ENCODE data around the gene SLC38A9. TPM values are rescaled to one million over a fixed set of nuclear protein-coding genes. Genes with fewer than 3 reads are reported as not detected.

Gene SLC38A9
- total RNA-seq, 2 donors from 2014 or later = 15.8 to 25.9 TPM

- H3K4me3 Mint-ChIP-seq = peak overlapping the region; percentile 39 to 52
- H3K4me1 Mint-ChIP-seq (ENCODE audit: low read depth) = peaks cover 13% of the 10 kb centered on the region
- H3K36me3 Mint-ChIP-seq (ENCODE audit: insufficient read depth in 2 of 2) = peaks cover 0 to 2% of the 10 kb centered on the region in 2 donors
- no peak overlapping the region for H3K27ac Mint-ChIP-seq
- no peaks in the 10 kb centered on the region for H3K9me3 Mint-ChIP-seq
- DNase-seq (no peak), ATAC-seq (replicated peaks in 1 of 2) (no peak)
- H3K27me3 Mint-ChIP-seq (ENCODE audit: low read depth) = no peaks in the 10 kb centered on the region
Observed at GRCh38 chr5:55633574-55634208, 78.4 kb downstream of the SLC38A9 start.

DNA sequence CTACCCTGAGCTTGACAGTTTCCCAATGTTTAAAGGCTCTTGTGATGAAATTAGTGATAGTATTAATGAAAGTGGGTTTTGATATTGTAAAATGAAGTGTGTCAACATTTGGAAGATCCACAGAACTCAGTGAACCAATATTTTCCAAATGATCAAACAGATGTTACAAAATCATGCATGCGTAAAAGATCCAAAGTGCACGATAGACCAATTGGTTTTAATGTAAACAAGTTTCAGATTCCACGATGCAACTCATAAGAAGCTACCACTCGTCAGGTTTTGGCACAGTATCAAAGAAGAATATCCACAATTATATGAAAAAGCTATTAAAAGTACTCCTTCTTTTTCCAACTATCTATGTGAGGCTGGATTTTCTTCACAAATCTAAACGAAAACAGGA lies 82.3 kb downstream of the SLC38A9 start:
- peaks cover 25% of the 10 kb centered on the region for H3K4me1 Mint-ChIP-seq (ENCODE audit: low read depth)
- ATAC-seq (replicated peaks in 1 of 2) (no peak), DNase-seq (no peak)
- H3K36me3 Mint-ChIP-seq (ENCODE audit: insufficient read depth in 2 of 2) = no peaks in the 10 kb centered on the region
- no peak overlapping the region for H3K4me3 Mint-ChIP-seq
- H3K9me3 Mint-ChIP-seq = no peaks in the 10 kb centered on the region
- no peak overlapping the region for H3K27ac Mint-ChIP-seq
- no peaks in the 10 kb centered on the region for H3K27me3 Mint-ChIP-seq (ENCODE audit: low read depth)

DNA sequence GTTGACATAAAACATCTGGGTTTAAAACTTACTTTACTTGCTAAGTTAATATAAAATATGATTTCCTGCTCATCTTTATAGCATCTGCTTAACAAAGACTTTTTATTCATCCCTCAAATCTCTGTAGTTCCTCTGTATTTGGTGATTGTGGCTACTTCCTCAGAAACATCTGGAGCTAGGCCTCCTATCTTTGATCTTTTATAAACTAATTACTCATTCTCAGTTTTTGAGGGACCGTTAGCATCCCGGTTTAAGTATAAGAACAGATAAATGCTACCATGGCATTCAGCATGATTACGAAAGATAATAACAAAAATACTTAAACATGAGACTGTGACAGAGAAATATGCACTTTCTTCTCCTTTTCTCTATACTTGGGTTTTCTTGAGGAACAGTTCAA lies 85.3 kb downstream of the SLC38A9 start:
- Mint-ChIP-seq H3K4me1 (ENCODE audit: low read depth) (peaks cover 15% of the 10 kb centered on the region), H3K4me3 (no peak overlapping the region), H3K36me3 (ENCODE audit: insufficient read depth in 2 of 2) (peaks cover 0 to 1% of the 10 kb centered on the region in 2 donors), H3K27me3 (ENCODE audit: low read depth) (no peaks in the 10 kb centered on the region), H3K27ac (no peak overlapping the region), H3K9me3 (no peaks in the 10 kb centered on the region)
- no peak for ATAC-seq (replicated peaks in 1 of 2)
- DNase-seq = no peak

- Mint-ChIP-seq H3K4me3 (no peak overlapping the region), H3K27me3 (ENCODE audit: low read depth) (no peaks in the 10 kb centered on the region), H3K36me3 (ENCODE audit: insufficient read depth in 2 of 2) (peaks cover 0 to 1% of the 10 kb centered on the region in 2 donors), H3K27ac (peak overlapping the region; percentile 15), H3K4me1 (ENCODE audit: low read depth) (peaks cover 15% of the 10 kb centered on the region), H3K9me3 (no peaks in the 10 kb centered on the region)
- ATAC-seq (replicated peaks in 1 of 2) = no peak
- no peak for DNase-seq
Observed at GRCh38 chr5:55625913-55626312, 86.2 kb downstream of the SLC38A9 start.

DNA sequence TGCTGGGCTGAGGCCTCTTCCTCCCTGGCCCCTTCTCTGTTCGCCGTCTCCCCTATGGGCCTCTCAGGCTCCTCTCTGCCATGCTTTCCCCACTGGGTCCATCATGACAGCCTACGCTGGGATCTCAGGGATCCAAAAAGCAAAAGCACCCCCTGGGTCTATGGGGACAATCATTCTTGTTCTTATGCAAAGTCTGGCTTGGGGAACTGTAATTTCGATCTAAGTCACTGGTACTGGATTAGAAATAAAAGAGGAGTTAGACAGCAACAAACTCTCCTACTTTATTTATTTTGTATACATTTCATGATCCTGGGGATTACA lies 86.6 kb downstream of the SLC38A9 start:
- no peak for ATAC-seq (replicated peaks in 1 of 2)
- no peak for DNase-seq
- no peaks in the 10 kb centered on the region for H3K9me3 Mint-ChIP-seq
- H3K4me3 Mint-ChIP-seq = no peak overlapping the region
- no peaks in the 10 kb centered on the region for H3K27me3 Mint-ChIP-seq (ENCODE audit: low read depth)
- peaks cover 0 to 1% of the 10 kb centered on the region in 2 donors for H3K36me3 Mint-ChIP-seq (ENCODE audit: insufficient read depth in 2 of 2)
- no peak overlapping the region for H3K27ac Mint-ChIP-seq
- H3K4me1 Mint-ChIP-seq (ENCODE audit: low read depth) = peaks cover 15% of the 10 kb centered on the region

GRCh38 chr5:55624841-55625588 lies 87.1 kb downstream of the SLC38A9 start:
- ATAC-seq (replicated peaks in 1 of 2) (no peak), DNase-seq (no peak)
- H3K4me3 Mint-ChIP-seq = no peak overlapping the region
- H3K27ac Mint-ChIP-seq = no peak overlapping the region
- no peaks in the 10 kb centered on the region for H3K27me3 Mint-ChIP-seq (ENCODE audit: low read depth)
- peaks cover 15% of the 10 kb centered on the region for H3K4me1 Mint-ChIP-seq (ENCODE audit: low read depth)
- H3K36me3 Mint-ChIP-seq (ENCODE audit: insufficient read depth in 2 of 2) = peaks cover 0 to 1% of the 10 kb centered on the region in 2 donors
- H3K9me3 Mint-ChIP-seq = no peaks in the 10 kb centered on the region

GRCh38 chr5:55623789-55624188 lies 88.3 kb downstream of the SLC38A9 start:
- no peaks in the 10 kb centered on the region for H3K9me3 Mint-ChIP-seq
- H3K36me3 Mint-ChIP-seq (ENCODE audit: insufficient read depth in 2 of 2) = peaks cover 0 to 1% of the 10 kb centered on the region in 2 donors
- no peak for ATAC-seq (replicated peaks in 1 of 2)
- H3K27me3 Mint-ChIP-seq (ENCODE audit: low read depth) = no peaks in the 10 kb centered on the region
- peaks cover 15% of the 10 kb centered on the region for H3K4me1 Mint-ChIP-seq (ENCODE audit: low read depth)
- no peak overlapping the region for H3K27ac Mint-ChIP-seq
- DNase-seq = no peak
- no peak overlapping the region for H3K4me3 Mint-ChIP-seq

DNA sequence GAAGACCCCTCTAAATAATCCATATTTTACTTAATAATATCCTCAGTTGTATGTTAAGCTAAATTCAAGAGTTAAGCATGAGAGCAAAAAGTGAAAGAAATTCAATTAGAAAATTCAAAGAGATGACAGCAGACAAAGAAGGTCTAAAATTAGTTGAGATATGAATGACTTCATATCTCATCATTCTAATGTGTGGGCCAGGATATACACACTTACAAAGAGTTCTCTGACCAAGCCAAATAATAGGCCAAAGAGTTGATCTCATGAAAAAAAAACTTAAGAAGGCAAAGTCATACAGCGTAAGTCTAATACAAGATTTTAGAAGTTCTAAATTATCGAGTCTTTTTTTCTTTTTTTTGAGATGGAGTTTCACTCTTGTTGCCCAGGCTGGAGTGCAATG lies 89.7 kb downstream of the SLC38A9 start:
- Mint-ChIP-seq H3K4me1 (ENCODE audit: low read depth) (peaks cover 15% of the 10 kb centered on the region), H3K36me3 (ENCODE audit: insufficient read depth in 2 of 2) (peaks cover 0 to 1% of the 10 kb centered on the region in 2 donors), H3K27me3 (ENCODE audit: low read depth) (no peaks in the 10 kb centered on the region), H3K4me3 (no peak overlapping the region), H3K27ac (no peak overlapping the region), H3K9me3 (no peaks in the 10 kb centered on the region)
- DNase-seq (no peak), ATAC-seq (replicated peaks in 1 of 2) (no peak)

DNA sequence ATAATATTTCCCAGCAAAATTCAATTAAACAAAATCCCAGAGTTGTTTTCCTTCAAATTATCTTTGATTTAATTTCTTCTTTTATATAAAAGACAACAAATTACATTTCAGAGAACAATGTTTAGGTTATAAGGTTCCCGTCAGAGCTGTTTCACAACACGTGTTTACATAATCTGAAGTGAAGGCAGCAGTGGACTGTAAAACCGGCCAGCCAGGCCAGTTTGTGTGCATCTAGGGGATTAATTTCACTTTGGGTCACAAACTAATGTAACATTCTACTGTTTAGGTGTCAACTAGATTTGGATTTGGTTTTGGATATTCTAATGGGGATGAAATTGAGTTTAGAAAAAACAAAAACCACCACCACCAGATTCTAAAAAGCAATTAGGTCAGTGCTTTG lies 90.9 kb downstream of the SLC38A9 start:
- H3K36me3 Mint-ChIP-seq (ENCODE audit: insufficient read depth in 2 of 2) = peaks cover 0 to 1% of the 10 kb centered on the region in 2 donors
- no peak overlapping the region for H3K27ac Mint-ChIP-seq
- no peaks in the 10 kb centered on the region for H3K9me3 Mint-ChIP-seq
- DNase-seq = no peak
- H3K27me3 Mint-ChIP-seq (ENCODE audit: low read depth) = no peaks in the 10 kb centered on the region
- no peak overlapping the region for H3K4me3 Mint-ChIP-seq
- no peak for ATAC-seq (replicated peaks in 1 of 2)
- H3K4me1 Mint-ChIP-seq (ENCODE audit: low read depth) = peaks cover 9% of the 10 kb centered on the region

- H3K9me3 Mint-ChIP-seq = no peaks in the 10 kb centered on the region
- H3K4me1 Mint-ChIP-seq (ENCODE audit: low read depth) = peaks cover 4% of the 10 kb centered on the region
- no peak for ATAC-seq (replicated peaks in 1 of 2)
- no peak for DNase-seq
- H3K36me3 Mint-ChIP-seq (ENCODE audit: insufficient read depth in 2 of 2) = peaks cover 0 to 1% of the 10 kb centered on the region in 2 donors
- H3K4me3 Mint-ChIP-seq = no peak overlapping the region
- no peaks in the 10 kb centered on the region for H3K27me3 Mint-ChIP-seq (ENCODE audit: low read depth)
- H3K27ac Mint-ChIP-seq = no peak overlapping the region
Observed at GRCh38 chr5:55620766-55621160, 91.4 kb downstream of the SLC38A9 start.

- no peak overlapping the region for H3K4me3 Mint-ChIP-seq
- no peaks in the 10 kb centered on the region for H3K9me3 Mint-ChIP-seq
- peaks cover 0 to 1% of the 10 kb centered on the region in 2 donors for H3K36me3 Mint-ChIP-seq (ENCODE audit: insufficient read depth in 2 of 2)
- H3K27ac Mint-ChIP-seq = no peak overlapping the region
- ATAC-seq (replicated peaks in 1 of 2) = no peak
- no peaks in the 10 kb centered on the region for H3K27me3 Mint-ChIP-seq (ENCODE audit: low read depth)
- DNase-seq = no peak
- no peaks in the 10 kb centered on the region for H3K4me1 Mint-ChIP-seq (ENCODE audit: low read depth)
Observed at GRCh38 chr5:55620009-55620765, 91.9 kb downstream of the SLC38A9 start.

- Mint-ChIP-seq H3K36me3 (ENCODE audit: insufficient read depth in 2 of 2) (no peaks in the 10 kb centered on the region), H3K4me1 (ENCODE audit: low read depth) (no peaks in the 10 kb centered on the region), H3K27ac (no peak overlapping the region), H3K9me3 (no peaks in the 10 kb centered on the region), H3K4me3 (no peak overlapping the region), H3K27me3 (ENCODE audit: low read depth) (no peaks in the 10 kb centered on the region)
- ATAC-seq (replicated peaks in 1 of 2) = no peak
- no peak for DNase-seq
Observed at GRCh38 chr5:55618318-55618717, 93.8 kb downstream of the SLC38A9 start.

GRCh38 chr5:55613112-55613868 lies 98.8 kb downstream of the SLC38A9 start:
- Mint-ChIP-seq H3K27ac (no peak overlapping the region), H3K36me3 (ENCODE audit: insufficient read depth in 2 of 2) (no peaks in the 10 kb centered on the region), H3K27me3 (ENCODE audit: low read depth) (no peaks in the 10 kb centered on the region), H3K9me3 (no peaks in the 10 kb centered on the region), H3K4me1 (ENCODE audit: low read depth) (peaks cover 13% of the 10 kb centered on the region), H3K4me3 (no peak overlapping the region)
- no peak for ATAC-seq (replicated peaks in 1 of 2)
- no peak for DNase-seq

Measured in activated T-cell treated with anti-CD3 and anti-CD28 coated beads, Interleukin-2, amount 50 U/mL, for 72 hours (primary cell).